ENCODE measurements around the gene POLG2.
"Not testable (repeated sequence)": the region's sequence is repeated elsewhere in the genome, so short reads cannot be mapped to it uniquely, and the experiment has no call there.

The POLG2 gene

DNA sequence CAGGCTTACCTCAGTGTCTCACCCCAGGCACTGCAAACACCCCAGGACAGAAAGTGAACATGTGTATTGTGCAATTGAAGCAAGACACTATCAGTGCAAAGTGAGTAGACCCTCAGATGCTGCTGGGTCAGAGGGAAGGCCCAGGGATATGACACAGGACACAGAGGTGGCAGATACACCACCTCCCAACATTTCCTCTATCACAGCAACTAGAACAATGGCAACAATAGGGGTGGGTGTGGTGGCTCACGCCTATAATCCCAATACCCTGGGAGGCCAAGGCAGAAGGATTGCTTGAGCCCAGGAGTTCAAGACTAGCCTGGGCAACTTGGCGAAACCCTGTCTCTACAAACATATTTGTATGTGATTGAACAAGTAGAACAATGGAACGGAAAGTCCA lies 25.4 kb downstream of the POLG2 start:
- Mint-ChIP-seq H3K27ac (no peak overlapping the region), H3K4me3 (no peak overlapping the region), H3K27me3 (no peaks in the 10 kb centered on the region), H3K9me3 (no peaks in the 10 kb centered on the region), H3K4me1 (no peaks in the 10 kb centered on the region)
- ATAC-seq (no peak), DNase-seq (no peak)

DNA sequence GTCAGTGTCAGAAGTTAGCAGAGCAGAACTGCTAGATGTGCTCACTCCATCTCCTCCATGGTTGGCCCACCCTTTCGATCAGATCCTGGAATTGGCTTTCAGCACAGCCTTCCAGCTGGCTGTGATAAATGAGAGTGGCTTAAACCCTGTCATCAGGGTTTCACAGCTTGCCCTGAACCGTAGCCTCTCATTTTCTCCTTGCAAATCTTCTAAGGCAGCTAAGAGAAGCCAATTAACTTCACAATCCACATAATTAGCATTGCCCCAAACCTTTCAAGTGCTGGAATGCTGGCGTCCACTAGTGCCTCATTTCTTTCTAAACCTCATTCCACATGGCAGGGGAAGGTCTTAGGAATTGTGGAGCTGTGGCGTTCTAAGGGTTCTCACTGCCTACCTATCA lies 26.2 kb downstream of the POLG2 start:
- no peak for DNase-seq
- Mint-ChIP-seq H3K4me3 (no peak overlapping the region), H3K27ac (no peak overlapping the region), H3K4me1 (no peaks in the 10 kb centered on the region), H3K27me3 (no peaks in the 10 kb centered on the region), H3K9me3 (no peaks in the 10 kb centered on the region)
- ATAC-seq: no peak

DNA sequence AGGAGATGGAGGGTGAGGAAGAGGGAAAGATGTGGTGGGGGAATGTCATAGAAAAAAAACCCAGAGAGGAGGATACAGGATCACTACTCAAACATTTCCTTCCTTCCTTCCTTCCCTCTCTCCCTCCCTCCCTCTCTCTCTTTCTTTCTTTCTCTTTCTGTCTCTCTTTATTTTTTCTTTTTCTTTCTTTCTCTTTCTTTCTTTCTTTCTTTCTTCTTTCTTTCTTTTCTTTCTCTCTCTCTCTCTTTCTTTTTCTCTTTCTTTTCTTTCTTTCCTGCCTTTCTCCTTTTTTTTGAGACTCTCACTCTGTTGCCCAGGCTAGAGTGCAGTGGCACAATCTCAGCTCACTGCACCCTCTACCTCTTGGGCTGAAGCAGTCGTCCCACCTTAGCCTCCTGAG lies 30.0 kb downstream of the POLG2 start:
- H3K27me3 Mint-ChIP-seq, H3K4me3 Mint-ChIP-seq, H3K9me3 Mint-ChIP-seq: not testable (repeated sequence)

GRCh38 chr17:64466019-64466735 lies 30.7 kb downstream of the POLG2 start:
- Mint-ChIP-seq H3K4me1 (no peaks in the 10 kb centered on the region), H3K27ac (no peak overlapping the region), H3K4me3 (no peak overlapping the region), H3K27me3 (no peaks in the 10 kb centered on the region), H3K9me3 (no peaks in the 10 kb centered on the region)
- ATAC-seq (no peak), DNase-seq (no peak)

More for the DNA sequence above, 30.0 kb downstream of the POLG2 start:
- ATAC-seq, H3K4me1 Mint-ChIP-seq, DNase-seq: not testable (repeated sequence)
- H3K27ac Mint-ChIP-seq: peak overlapping the region in 1 of 2 donors; percentile 55

DNA sequence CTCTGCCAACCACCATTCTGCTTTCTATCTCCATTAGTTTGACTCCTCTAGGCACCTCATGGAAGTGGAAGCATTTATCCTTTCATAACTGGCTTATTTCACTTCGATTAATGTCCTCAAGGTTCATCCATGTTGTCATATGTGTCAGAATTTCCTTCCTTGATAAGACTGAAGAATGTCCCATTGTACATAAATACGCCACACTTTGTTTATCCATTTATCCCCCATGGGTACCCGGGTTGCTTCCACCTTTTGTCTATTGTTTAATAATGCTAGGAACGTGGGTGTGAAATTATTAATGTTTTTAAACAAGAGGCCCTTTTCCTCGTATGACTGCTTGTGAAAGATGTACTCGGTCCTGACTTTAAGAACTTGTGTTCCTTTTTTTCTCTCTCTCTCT lies 35.1 kb downstream of the POLG2 start:
- H3K4me3 Mint-ChIP-seq: no peak overlapping the region
- peaks cover 5% of the 10 kb centered on the region for H3K4me1 Mint-ChIP-seq
- no peaks in the 10 kb centered on the region for H3K27me3 Mint-ChIP-seq
- ATAC-seq (no peak), DNase-seq (no peak)
- no peaks in the 10 kb centered on the region for H3K9me3 Mint-ChIP-seq
- no peak overlapping the region for H3K27ac Mint-ChIP-seq

- Mint-ChIP-seq H3K4me3 (no peak overlapping the region), H3K27me3 (no peaks in the 10 kb centered on the region), H3K9me3 (no peaks in the 10 kb centered on the region), H3K27ac (peak overlapping the region in 1 of 2 donors; percentile 5), H3K4me1 (peaks cover 11% of the 10 kb centered on the region)
- ATAC-seq: no peak
- DNase-seq: no peak
Measured at GRCh38 chr17:64460955-64461354, 35.9 kb downstream of the POLG2 start.

DNA sequence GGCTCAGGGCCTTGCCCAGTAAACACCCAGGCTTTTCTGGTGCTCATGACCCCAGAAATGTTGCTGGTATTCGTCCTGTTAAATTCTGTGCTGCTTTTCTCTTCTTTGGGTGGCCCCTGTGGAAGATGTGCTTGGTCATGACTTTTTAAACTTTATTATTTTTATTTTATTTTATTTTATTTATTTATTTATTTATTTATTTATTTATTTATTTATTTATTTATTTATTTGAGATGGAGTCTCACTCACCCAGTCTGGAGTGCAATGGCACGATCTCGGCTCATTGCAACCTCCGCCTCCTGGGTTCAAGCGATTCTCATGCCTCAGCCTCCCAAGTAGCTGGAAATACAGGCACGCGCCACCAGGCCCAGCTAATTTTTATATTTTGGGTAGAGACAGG lies 37.0 kb downstream of the POLG2 start:
- not testable (repeated sequence) for H3K27me3 Mint-ChIP-seq

GRCh38 chr17:64459284-64459747 lies 37.5 kb downstream of the POLG2 start:
- H3K4me3 Mint-ChIP-seq: no peak overlapping the region
- H3K9me3 Mint-ChIP-seq: no peaks in the 10 kb centered on the region
- ATAC-seq (no peak), DNase-seq (no peak)
- H3K4me1 Mint-ChIP-seq: peaks cover 15% of the 10 kb centered on the region
- no peaks in the 10 kb centered on the region for H3K27me3 Mint-ChIP-seq
- peak overlapping the region in 1 of 2 donors; percentile 88 for H3K27ac Mint-ChIP-seq

More for the DNA sequence above, 37.0 kb downstream of the POLG2 start:
- H3K4me1 Mint-ChIP-seq: peaks cover 15% of the 10 kb centered on the region
- not testable (repeated sequence) for DNase-seq, H3K9me3 Mint-ChIP-seq, ATAC-seq, H3K4me3 Mint-ChIP-seq, H3K27ac Mint-ChIP-seq

DNA sequence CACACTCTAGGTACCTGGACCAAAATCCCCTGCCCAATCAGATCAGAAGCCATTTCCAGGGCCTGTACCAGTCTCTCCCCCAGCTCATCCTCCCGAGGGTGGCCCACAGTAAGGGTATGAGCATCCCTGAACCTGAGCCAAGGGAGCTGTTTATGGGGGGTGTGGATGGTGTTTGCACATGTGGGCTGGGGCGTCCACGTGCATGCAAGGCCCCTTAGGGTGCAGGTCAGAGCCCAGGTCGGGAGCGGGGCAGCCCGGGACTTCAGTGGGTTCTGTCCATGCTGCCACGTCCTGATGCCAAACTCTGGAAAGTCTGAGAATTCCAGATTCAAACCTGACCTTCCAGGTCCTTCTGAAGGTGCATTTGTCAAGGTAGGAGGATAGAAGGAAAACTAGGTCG lies 38.1 kb downstream of the POLG2 start:
- H3K4me1 Mint-ChIP-seq: peaks cover 15% of the 10 kb centered on the region
- no peaks in the 10 kb centered on the region for H3K27me3 Mint-ChIP-seq
- no peaks in the 10 kb centered on the region for H3K9me3 Mint-ChIP-seq
- DNase-seq (no peak), ATAC-seq (no peak)
- no peak overlapping the region for H3K27ac Mint-ChIP-seq
- no peak overlapping the region for H3K4me3 Mint-ChIP-seq

GRCh38 chr17:64457156-64457555 lies 39.7 kb downstream of the POLG2 start:
- Mint-ChIP-seq H3K27ac (no peak overlapping the region), H3K27me3 (no peaks in the 10 kb centered on the region), H3K9me3 (no peaks in the 10 kb centered on the region), H3K4me3 (no peak overlapping the region), H3K4me1 (peaks cover 15% of the 10 kb centered on the region)
- no peak for DNase-seq
- ATAC-seq: no peak

DNA sequence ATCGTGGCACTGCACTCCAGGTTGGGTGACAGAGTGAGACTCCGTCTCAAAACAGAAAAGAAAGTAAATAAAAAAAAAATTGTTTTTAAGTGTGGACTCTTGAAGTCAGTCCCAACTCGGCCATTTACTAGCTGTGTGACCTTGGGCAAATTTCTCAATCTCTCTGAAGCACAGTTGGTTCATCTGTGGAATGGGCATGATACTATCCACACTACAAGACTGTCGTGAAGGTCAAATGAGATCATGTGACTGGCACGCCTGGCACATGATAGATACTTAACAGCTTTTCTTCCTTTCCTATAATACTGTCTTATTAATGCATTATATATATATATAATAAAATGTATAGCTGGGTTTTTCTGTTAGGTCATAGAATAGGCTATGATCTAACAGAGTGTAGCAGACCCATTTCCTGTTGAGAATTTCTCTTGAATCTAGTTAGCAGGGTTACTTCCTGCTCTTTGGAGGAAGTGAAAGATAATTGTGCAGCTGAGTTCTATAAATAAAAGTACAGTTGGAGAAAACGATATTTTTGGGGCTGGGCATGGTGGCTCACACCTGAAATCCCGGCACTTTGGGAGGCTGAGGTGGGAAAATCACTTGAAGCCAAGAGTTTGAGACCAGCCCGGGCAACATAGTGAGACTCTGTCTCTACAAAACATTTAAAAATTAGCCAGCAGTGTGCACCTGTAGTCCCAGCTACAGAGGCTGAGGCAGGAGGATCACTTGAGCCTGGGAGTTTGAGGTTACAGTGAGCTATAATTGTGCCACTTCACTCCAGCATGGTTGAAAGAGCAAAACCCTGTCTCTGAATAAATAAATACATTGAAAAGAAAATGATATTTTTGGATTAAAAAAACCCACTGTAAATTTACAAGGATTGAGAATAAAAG lies 40.6 kb downstream of the POLG2 start:
- Mint-ChIP-seq H3K4me1 (peaks cover 15% of the 10 kb centered on the region), H3K9me3 (no peaks in the 10 kb centered on the region), H3K4me3 (no peak overlapping the region), H3K27ac (peak overlapping the region in 1 of 2 donors; percentile 87), H3K27me3 (no peaks in the 10 kb centered on the region)
- DNase-seq (no peak), ATAC-seq (no peak)

DNA sequence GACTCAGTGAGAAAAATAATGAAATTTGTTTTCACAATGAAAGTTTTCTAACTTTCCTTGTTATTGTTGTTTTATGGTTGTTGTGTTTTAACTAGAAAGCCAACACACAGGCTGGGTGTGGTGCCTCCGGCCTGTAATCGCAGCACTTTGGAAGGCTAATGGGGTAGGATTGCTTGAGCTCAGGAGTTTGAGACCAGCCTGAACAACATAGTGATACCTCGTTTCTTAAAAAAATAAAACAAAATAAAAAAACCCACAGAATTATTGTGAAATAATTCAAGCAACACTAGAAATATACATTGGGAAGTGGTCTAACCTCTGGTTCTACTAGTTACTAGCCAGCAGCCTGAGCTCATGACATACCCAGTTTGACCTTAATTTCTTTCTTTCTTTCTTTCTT lies 47.3 kb downstream of the POLG2 start:
- no peak for ATAC-seq
- no peak for DNase-seq
- Mint-ChIP-seq H3K9me3 (no peaks in the 10 kb centered on the region), H3K4me3 (no peak overlapping the region), H3K4me1 (peaks cover 6% of the 10 kb centered on the region), H3K27me3 (no peaks in the 10 kb centered on the region), H3K27ac (no peak overlapping the region)

DNA sequence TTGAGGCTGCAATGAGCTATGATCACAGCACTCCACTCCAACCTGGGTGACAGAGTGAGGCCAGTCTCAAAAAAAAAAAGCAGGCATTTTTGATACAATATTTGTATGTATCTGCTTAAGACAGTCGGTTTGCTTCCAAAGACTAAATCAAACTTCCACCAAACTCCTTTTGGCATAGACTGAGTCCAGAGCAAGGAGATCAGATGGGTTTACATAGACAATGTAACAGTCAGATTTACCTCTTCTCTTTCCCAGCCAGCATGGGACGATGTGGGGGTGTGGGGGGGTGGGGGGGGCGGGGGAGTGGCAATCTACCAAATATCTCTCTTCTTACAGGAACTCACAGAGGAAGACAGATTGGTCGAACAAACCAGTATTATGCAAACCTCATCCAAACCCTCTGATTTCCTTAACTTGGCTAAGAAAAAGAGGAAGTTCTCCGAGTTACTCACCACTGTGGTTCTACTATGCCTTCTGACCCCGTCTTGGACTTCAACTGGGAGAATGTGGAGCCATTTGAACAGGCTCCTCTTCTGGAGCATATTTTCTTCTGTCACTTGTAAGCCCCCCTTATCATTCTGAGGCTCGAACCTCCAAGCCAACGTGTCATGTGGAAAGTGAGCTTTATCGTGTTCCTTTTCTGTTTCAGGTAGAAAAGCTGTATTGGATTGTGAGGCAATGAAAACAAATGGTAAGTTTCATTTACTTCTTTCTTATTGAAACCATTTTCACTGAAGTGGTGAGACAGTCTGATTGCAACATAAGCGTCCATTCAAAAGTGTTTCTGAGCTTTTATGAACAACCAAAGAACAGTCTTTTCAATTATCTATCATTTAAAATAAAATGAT lies 48.0 kb downstream of the POLG2 start, which contains the start of gene MILR1:
MILR1 (plus strand) TSS at position 451 of the 848 bp plus-strand sequence; CDS start at position 505, 54 bp downstream.
- Mint-ChIP-seq H3K4me1 (peaks cover 6% of the 10 kb centered on the region), H3K27ac (peak within 1 kb of the TSS in 1 of 2 donors; percentile 33), H3K27me3 (no peaks in the 10 kb centered on the region), H3K4me3 (peak within 1 kb of the TSS in 1 of 2 donors; percentile 25), H3K9me3 (no peaks in the 10 kb centered on the region)
- ATAC-seq: no peak
- no peak for DNase-seq

GRCh38 chr17:64447526-64447925 lies 49.3 kb downstream of the POLG2 start:
- no peaks in the 10 kb centered on the region for H3K27me3 Mint-ChIP-seq
- ATAC-seq: peak; percentile 73
- DNase-seq: peak in 1 of 2 donors; percentile 15
- no peak overlapping the region for H3K4me3 Mint-ChIP-seq
- no peak overlapping the region for H3K27ac Mint-ChIP-seq
- peaks cover 10% of the 10 kb centered on the region for H3K4me1 Mint-ChIP-seq
- no peaks in the 10 kb centered on the region for H3K9me3 Mint-ChIP-seq

DNA sequence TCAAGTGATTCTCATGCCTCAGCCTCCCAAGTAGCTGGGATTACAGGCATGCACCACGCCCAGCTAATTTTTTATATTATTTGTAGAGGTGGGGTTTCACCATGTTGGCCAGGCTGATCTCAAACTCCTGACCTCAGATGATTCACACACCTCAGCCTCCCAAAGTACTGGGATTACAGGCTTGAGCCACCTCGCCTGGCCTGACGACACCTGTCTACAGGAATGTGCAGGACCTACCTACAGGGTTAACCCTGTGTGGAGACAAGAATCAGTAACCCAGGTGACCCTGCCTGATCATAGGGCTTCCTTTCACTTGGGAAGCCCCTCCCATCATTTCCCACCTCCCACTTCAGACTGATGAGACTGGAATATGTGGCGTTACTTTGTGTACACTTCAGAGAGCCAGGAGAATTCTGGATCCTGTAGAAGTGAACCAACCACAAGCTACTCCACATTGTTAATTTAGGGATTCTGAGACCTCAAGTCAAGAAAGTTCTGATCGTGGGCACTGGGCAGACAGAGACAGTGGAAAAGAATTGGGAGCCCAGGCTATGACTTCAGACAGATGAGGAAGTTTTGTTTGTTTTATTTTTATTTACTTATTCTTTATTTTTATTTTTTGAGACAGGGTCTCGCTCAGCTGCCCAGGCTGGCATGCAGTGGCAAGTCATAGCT lies 53.6 kb downstream of the POLG2 start:
- Mint-ChIP-seq H3K4me1 (peaks cover 17% of the 10 kb centered on the region), H3K9me3 (peaks cover 18 to 20% of the 10 kb centered on the region in 2 donors), H3K4me3 (no peak overlapping the region), H3K27ac (no peak overlapping the region), H3K27me3 (no peaks in the 10 kb centered on the region)
- DNase-seq: no peak
- ATAC-seq: no peak

All from stimulated activated naive CD8-positive, alpha-beta T cell treated with anti-CD3 and anti-CD28 coated beads, Interleukin-15, amount 100 ng/mL, for 72 hours (primary cell).